ENCODE data around the gene CHM.

Gene CHM

GRCh38 chrX:86047936-86048280 is 550 bp upstream of the CHM start:
- no peak for DNase-seq
- Histone ChIP-seq H3K4me1 (peaks cover 0 to 13% (median 0%) of the 10 kb centered on the region in 4 donors), H3K27ac (peak overlapping the region; percentile 78 to 81), H3K27me3 (no peaks in the 10 kb centered on the region), H3K36me3 (no peaks in the 10 kb centered on the region), H3K9me3 (peaks cover 0 to 2% (median 0%) of the 10 kb centered on the region in 3 donors), H3K4me3 (peak overlapping the region; percentile 58 to 61)
- no peak for TF ChIP-seq CTCF (IDR thresholded peaks at IDR 0.05)
- intact Hi-C loops (cut with DNase I; ENCODE audit: low total_unique reads) = no loop called here

- Histone ChIP-seq H3K27ac (no peak overlapping the region), H3K36me3 (no peaks in the 10 kb centered on the region), H3K4me3 (no peak overlapping the region), H3K9me3 (peaks cover 0 to 2% (median 0%) of the 10 kb centered on the region in 3 donors), H3K4me1 (peaks cover 0 to 13% (median 0%) of the 10 kb centered on the region in 4 donors), H3K27me3 (no peaks in the 10 kb centered on the region)
- DNase-seq = no peak
- intact Hi-C loops (cut with DNase I; ENCODE audit: low total_unique reads) = no loop called here
- no peak for TF ChIP-seq CTCF (IDR thresholded peaks at IDR 0.05)
These were observed 3.1 kb downstream of the CHM start for GRCh38 chrX:86044216-86044615.

- Histone ChIP-seq H3K36me3 (no peaks in the 10 kb centered on the region), H3K4me3 (no peak overlapping the region), H3K4me1 (peaks cover 0 to 4% (median 0%) of the 10 kb centered on the region in 4 donors), H3K27me3 (no peaks in the 10 kb centered on the region), H3K9me3 (no peaks in the 10 kb centered on the region), H3K27ac (no peak overlapping the region)
- intact Hi-C loops (cut with DNase I; ENCODE audit: low total_unique reads) = no loop called here
- DNase-seq = no peak
- TF ChIP-seq CTCF (IDR thresholded peaks at IDR 0.05) = no peak
These were observed 7.5 kb downstream of the CHM start for GRCh38 chrX:86039625-86040568.

GRCh38 chrX:86033385-86033784 is 14.0 kb downstream of the CHM start:
- peaks cover 0 to 24% (median 0%) of the 10 kb centered on the region in 4 donors for H3K4me1 ChIP-seq
- TF ChIP-seq CTCF (IDR thresholded peaks at IDR 0.05) = no peak
- H3K36me3 ChIP-seq = no peaks in the 10 kb centered on the region
- intact Hi-C loops (cut with DNase I; ENCODE audit: low total_unique reads) = no loop called here
- DNase-seq = no peak
- H3K27ac ChIP-seq = no peak overlapping the region
- H3K27me3 ChIP-seq = no peaks in the 10 kb centered on the region
- no peak overlapping the region for H3K4me3 ChIP-seq
- H3K9me3 ChIP-seq = no peaks in the 10 kb centered on the region

GRCh38 chrX:86028681-86029080 is 18.7 kb downstream of the CHM start:
- DNase-seq = no peak
- Histone ChIP-seq H3K4me3 (no peak overlapping the region), H3K27ac (no peak overlapping the region), H3K27me3 (no peaks in the 10 kb centered on the region), H3K9me3 (no peaks in the 10 kb centered on the region), H3K36me3 (no peaks in the 10 kb centered on the region), H3K4me1 (peaks cover 0 to 20% (median 0%) of the 10 kb centered on the region in 4 donors)
- intact Hi-C loops (cut with DNase I; ENCODE audit: low total_unique reads) = no loop called here
- no peak for TF ChIP-seq CTCF (IDR thresholded peaks at IDR 0.05)
